B cell (primary cell): ENCODE measurements around the gene NT5DC2.

ENCODE experiments used
- EZH2 ChIP-seq: IDR thresholded peaks from 2 replicates; pipeline ENCODE4 v1.6.1; 2012; ENCODE audit warnings: borderline replicate concordance, low read depth, mild to moderate bottlenecking, moderate library complexity, low read length; ENCODE audit not compliant: insufficient read depth, poor library complexity, severe bottlenecking
- TF ChIP-seq, protein P1 (sequence below): fragments of 200-600 bp; IDR thresholded peaks from one replicate; pipeline ENCODE4 v1.8.0; 2022; ENCODE audit warnings: antibody characterized with exemption, mild to moderate bottlenecking

DNA sequence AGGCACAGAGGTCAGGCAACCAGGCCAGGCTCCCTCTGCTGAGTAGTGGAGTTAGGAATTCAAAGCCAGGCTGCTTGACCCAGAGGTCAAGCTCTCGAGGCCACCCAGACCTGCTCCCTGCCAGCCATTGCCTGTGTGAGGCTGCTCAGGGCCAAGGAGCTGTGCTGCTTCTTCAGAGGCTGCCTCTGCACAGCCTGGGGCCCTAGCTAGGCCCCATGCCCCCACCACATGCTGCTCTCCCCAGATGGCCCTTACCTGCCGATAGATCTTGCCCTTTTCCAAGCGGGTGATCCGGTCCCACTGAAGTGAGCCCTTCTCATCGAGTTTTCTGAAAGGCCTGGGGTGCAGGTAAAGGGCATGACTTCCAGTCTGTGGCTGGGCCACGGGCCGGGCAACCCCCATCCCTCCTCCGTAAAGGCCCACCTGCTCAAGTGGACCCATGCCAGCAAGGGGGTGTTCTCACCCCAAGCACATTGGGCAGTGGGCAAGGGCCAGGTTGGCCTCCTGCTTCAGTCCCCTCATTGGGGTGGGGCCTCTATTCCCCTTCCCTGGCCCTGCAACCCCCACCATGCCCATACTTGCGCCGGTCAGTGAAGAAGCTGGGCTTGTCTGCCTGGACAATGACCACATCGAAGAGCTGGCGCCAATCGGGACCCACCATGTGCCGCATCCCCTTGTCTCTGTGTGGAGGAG is 6.5 kb downstream of the NT5DC2 start:
- TF ChIP-seq, protein P1, sequence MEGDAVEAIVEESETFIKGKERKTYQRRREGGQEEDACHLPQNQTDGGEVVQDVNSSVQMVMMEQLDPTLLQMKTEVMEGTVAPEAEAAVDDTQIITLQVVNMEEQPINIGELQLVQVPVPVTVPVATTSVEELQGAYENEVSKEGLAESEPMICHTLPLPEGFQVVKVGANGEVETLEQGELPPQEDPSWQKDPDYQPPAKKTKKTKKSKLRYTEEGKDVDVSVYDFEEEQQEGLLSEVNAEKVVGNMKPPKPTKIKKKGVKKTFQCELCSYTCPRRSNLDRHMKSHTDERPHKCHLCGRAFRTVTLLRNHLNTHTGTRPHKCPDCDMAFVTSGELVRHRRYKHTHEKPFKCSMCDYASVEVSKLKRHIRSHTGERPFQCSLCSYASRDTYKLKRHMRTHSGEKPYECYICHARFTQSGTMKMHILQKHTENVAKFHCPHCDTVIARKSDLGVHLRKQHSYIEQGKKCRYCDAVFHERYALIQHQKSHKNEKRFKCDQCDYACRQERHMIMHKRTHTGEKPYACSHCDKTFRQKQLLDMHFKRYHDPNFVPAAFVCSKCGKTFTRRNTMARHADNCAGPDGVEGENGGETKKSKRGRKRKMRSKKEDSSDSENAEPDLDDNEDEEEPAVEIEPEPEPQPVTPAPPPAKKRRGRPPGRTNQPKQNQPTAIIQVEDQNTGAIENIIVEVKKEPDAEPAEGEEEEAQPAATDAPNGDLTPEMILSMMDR, result no peak
- no peak for TF ChIP-seq EZH2
